ENCODE measurements around the gene MAEA.
A peak's percentile ranks its signal among the peaks of the same experiment; 100 is the strongest.

MAEA gene

GRCh38 chr4:1246111-1246881, 43.4 kb upstream of the MAEA start:
- no peak for DNase-seq (ENCODE audit: low read depth)
- H3K4me3 ChIP-seq (ENCODE audit: control insufficient read depth, low read depth, low read length), result peak overlapping the region; percentile 77
- no peak for TF ChIP-seq CTCF (IDR thresholded peaks at IDR 0.05; ENCODE audit: control insufficient read depth, insufficient read depth, low read depth, low read length, missing control alignments)

GRCh38 chr4:1246901-1247863, 42.5 kb upstream of the MAEA start:
- DNase-seq (ENCODE audit: low read depth), result no peak
- no peak for TF ChIP-seq CTCF (IDR thresholded peaks at IDR 0.05; ENCODE audit: control insufficient read depth, insufficient read depth, low read depth, low read length, missing control alignments)
- H3K4me3 ChIP-seq (ENCODE audit: control insufficient read depth, low read depth, low read length), result peak overlapping the region; percentile 77

GRCh38 chr4:1247864-1248244, 41.8 kb upstream of the MAEA start:
- H3K4me3 ChIP-seq (ENCODE audit: control insufficient read depth, low read depth, low read length), result peak overlapping the region; percentile 77
- DNase-seq (ENCODE audit: low read depth), result no peak
- TF ChIP-seq CTCF (IDR thresholded peaks at IDR 0.05; ENCODE audit: control insufficient read depth, insufficient read depth, low read depth, low read length, missing control alignments), result no peak

- DNase-seq (ENCODE audit: low read depth), result peak; percentile 34
- H3K4me3 ChIP-seq (ENCODE audit: control insufficient read depth, low read depth, low read length), result peak within 1 kb of the TSS; percentile 77
- TF ChIP-seq CTCF (IDR thresholded peaks at IDR 0.05; ENCODE audit: control insufficient read depth, insufficient read depth, low read depth, low read length, missing control alignments), result no peak
These were observed 41.2 kb upstream of the MAEA start, which contains the start of gene CTBP1 for GRCh38 chr4:1248245-1249147. CTBP1 (minus strand) TSS chr4:1249130; CDS start chr4:1241331, 7,799 bp downstream.

- peak overlapping the region; percentile 65 for H3K4me3 ChIP-seq (ENCODE audit: control insufficient read depth, low read depth, low read length)
- TF ChIP-seq CTCF (IDR thresholded peaks at IDR 0.05; ENCODE audit: control insufficient read depth, insufficient read depth, low read depth, low read length, missing control alignments), result no peak
- peak; percentile 46 for DNase-seq (ENCODE audit: low read depth)
These were observed 40.5 kb upstream of the MAEA start for GRCh38 chr4:1249148-1249730.
